ENCODE data around the gene PRC1. TPM values are rescaled to one million over a fixed set of nuclear protein-coding genes. Genes with fewer than 3 reads are reported as not detected.

PRC1 gene
- total and polyA plus RNA-seq, 2 of the 13 experiments (the other 11 are each of a cell fraction or from before 2014, with no cell fraction given), result 137 to 162 TPM

DNA sequence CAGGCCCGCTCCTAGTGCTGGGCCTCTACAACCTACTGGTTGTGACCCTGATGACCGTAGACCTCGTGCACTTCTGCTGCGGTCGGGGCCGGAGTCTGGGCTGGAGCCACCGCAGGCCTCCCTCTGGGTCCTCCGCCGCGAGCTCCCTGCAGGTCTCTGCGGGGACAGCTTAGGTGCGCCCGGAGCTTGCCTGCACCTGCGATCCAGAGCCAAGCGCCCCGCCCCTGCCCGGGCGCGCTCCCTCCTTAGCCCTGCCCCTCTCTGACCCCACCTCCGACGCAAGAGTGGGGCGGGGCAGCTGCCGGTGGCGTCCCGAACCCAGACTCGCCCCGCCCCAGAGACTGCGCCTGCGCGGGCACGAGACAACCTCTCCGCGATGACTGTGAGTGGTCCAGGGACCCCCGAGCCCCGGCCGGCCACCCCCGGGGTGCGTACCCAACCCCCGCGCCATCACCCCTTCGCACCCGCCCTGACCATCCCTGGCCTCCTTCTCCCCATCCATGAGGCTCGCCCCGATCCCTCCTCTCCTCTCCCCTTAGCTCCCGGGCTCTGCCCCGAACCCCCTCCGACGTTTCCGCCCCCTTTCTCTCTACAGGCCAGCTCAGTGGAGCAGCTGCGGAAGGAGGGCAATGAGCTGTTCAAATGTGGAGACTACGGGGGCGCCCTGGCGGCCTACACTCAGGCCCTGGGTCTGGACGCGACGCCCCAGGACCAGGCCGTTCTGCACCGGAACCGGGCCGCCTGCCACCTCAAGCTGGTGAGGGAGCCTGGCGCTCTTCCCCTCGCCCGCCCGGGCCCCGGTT is 59.2 kb downstream of the PRC1 start, which contains the start of gene UNC45A (continued):
- TF ChIP-seq SAP130 (CRISPR knock-in tag; IDR thresholded peaks at IDR 0.05; ENCODE audit: low read depth) (peak; percentile 75), SALL1 (CRISPR knock-in tag; IDR thresholded peaks at IDR 0.05) (peak; percentile 24; the same call in 1 of the 2 replicates), ZNF224 (CRISPR knock-in tag; IDR thresholded peaks at IDR 0.05) (0 out of 2 replicates have a peak, but pooled peaks have one; percentile 29), ZNF230 (CRISPR knock-in tag; IDR thresholded peaks at IDR 0.05) (peak; percentile 40; the same call in 1 of the 2 replicates), KDM5A (IDR thresholded peaks at IDR 0.05; ENCODE audit: borderline replicate concordance, low read length) (peak; percentile 49; the same call in 1 of the 2 replicates), SRF (IDR thresholded peaks at IDR 0.05; ENCODE audit: low read depth, low read length) (no peak), ZNF724P (CRISPR knock-in tag; IDR thresholded peaks at IDR 0.05; ENCODE audit: borderline replicate concordance) (peak; percentile 61; the same call in 1 of the 2 replicates), KMT2A (CRISPR knock-in tag; IDR thresholded peaks at IDR 0.05) (0 out of 2 replicates have a peak, but pooled peaks have one; percentile 27), ZFX (CRISPR knock-in tag; IDR thresholded peaks at IDR 0.05; ENCODE audit: low read depth) (peak; percentile 81), ZZZ3 (CRISPR knock-in tag; IDR thresholded peaks at IDR 0.05; ENCODE audit: borderline replicate concordance) (peak; percentile 17; the same call in 1 of the 2 replicates), HOMEZ (CRISPR knock-in tag; IDR thresholded peaks at IDR 0.05; ENCODE audit: low read depth) (peak; percentile 80; the same call in 1 of the 2 replicates), PATZ1 (CRISPR knock-in tag; IDR thresholded peaks at IDR 0.05) (peak; percentile 44), POLR2G (IDR thresholded peaks at IDR 0.05; ENCODE audit: low read depth, low read length) (peak; percentile 71), MIER3 (CRISPR knock-in tag; IDR thresholded peaks at IDR 0.05; ENCODE audit: borderline replicate concordance) (peak; percentile 38; the same call in 1 of the 2 replicates), ZHX1 (CRISPR knock-in tag; IDR thresholded peaks at IDR 0.05; ENCODE audit: low read depth) (0 out of 2 replicates have a peak, but pooled peaks have one; percentile 51), BHLHE40 (IDR thresholded peaks at IDR 0.05; ENCODE audit: low read length) (0 out of 2 replicates have a peak, but pooled peaks have one; percentile 30), DMAP1 (CRISPR knock-in tag; IDR thresholded peaks at IDR 0.05) (peak; percentile 34; the same call in 1 of the 2 replicates), BCL6 (CRISPR knock-in tag; IDR thresholded peaks at IDR 0.05) (0 out of 2 replicates have a peak, but pooled peaks have one; percentile 6), GATAD2A (CRISPR knock-in tag; IDR thresholded peaks at IDR 0.05) (peak; percentile 40)
- TF ChIP-seq, protein P1, sequence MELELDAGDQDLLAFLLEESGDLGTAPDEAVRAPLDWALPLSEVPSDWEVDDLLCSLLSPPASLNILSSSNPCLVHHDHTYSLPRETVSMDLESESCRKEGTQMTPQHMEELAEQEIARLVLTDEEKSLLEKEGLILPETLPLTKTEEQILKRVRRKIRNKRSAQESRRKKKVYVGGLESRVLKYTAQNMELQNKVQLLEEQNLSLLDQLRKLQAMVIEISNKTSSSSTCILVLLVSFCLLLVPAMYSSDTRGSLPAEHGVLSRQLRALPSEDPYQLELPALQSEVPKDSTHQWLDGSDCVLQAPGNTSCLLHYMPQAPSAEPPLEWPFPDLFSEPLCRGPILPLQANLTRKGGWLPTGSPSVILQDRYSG (CRISPR knock-in tag; IDR thresholded peaks at IDR 0.05), result 0 out of 2 replicates have a peak, but pooled peaks have one; percentile 9

Data from HepG2 (cell line).